GM19468 (cell line): ENCODE measurements around the gene FRMD3.

Source experiments
- ATAC-seq: cut with Tn5 transposase; IDR thresholded peaks from one replicate; pipeline ENCODE4 v1.9.1; 2021; ENCODE audit warnings: mild to moderate bottlenecking, moderate library complexity, moderate number of reproducible peaks; ENCODE audit not compliant: unreplicated experiment; ENCODE audit errors: extremely low read depth

The FRMD3 gene

DNA sequence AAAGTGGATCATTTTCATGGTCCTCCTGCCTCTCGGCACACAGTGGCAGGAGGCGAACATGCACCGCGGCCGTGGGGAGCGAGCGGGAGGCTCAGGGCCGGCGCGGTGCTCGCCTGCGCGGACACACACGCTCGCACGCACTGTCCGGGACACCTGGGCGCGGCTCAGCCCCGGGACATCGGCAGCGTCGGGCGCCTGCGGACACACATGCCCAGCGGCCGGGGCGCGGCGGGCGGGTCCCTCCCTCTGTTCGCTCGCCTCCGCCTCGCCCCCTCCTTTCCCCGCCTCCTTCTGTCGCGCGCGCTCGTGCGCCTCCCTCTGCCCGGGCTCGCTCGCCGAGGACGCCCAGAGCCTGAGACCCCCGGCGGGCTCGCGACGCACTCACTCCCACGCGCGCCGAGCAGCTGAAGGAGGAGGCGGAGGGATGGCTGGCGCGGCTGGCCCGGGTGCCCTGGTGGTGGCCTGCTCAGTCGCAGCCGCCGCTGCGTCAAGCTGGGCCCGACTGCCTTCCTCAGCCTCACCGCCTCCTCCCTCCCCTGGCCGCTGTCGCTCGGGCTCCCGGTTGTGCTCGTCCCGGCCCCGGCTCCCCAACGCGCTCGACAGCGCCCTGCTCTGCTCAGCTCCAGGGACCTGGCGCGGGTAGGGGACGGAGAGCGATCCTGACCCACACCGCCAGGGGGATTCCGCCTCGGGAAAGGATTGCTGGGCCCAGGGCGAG lies at the start of gene FRMD3:
FRMD3 (minus strand) TSS at position 230 of the 718 bp plus-strand sequence; CDS start at position 60, 170 bp downstream.
- no peak for ATAC-seq

DNA sequence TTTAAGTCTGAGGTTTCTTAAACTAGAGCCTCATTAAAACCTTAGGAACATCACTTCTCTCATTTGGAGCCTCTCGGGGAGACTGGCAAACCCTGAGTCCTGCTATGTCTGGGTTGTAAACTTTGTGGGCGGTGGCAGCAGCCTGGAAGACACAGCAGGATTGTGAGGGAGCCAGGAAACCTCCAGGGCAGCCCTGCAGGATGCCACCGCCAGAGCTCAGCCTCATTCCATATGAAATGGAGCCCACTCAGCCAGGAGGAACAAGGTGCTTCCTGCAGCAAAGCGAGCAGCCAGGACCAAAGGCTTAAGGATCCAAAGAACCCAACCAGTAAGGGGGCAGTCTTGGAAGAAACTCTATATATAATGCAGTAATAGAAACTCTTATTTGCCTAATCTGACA lies 46.8 kb upstream of the FRMD3 start:
- ATAC-seq = no peak

GRCh38 chr9:83583151-83584014 lies 45.2 kb upstream of the FRMD3 start:
- ATAC-seq = no peak

DNA sequence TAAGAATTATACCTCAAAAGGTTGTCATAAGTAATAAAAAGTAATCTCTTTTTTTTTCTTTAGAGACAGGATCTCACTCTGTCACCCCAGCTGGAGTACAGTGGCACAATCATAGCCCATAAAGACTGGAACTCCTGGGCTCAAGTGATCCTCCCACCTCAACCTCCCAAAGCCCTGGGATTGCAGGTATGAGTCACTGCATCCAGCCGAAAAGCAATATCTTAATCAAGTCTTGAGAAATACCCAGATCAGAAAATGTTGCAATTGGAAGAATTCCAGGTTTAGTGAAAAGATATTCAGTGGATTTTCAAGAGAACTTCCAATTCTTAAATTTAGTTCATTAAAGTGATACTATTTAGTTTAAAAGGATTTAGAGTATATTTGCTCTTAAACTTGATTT lies 43.8 kb upstream of the FRMD3 start:
- ATAC-seq = no peak

DNA sequence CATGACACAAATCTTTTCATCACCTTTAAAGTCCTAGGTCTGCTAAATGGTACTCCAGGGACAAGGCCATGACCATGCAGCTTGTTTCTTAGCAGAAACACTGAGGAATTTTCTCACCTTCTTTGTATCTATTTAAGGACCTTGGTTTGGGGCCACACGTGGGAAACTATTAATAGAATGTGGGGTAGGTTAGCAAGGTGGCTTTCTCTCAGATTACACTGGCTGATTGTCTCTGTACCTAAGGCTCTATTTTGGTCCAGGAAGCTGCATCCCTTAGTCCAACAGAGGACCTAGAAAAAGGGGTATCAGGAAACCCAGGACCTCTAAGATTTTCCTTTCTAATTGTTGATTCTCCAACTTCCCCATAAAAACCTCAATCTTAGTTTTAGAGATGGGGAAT lies 36.3 kb upstream of the FRMD3 start:
- ATAC-seq = no peak

- ATAC-seq = no peak
Observed at GRCh38 chr9:83572524-83572923, 34.3 kb upstream of the FRMD3 start.

- no peak for ATAC-seq
Observed at GRCh38 chr9:83570359-83570758, 32.2 kb upstream of the FRMD3 start.

DNA sequence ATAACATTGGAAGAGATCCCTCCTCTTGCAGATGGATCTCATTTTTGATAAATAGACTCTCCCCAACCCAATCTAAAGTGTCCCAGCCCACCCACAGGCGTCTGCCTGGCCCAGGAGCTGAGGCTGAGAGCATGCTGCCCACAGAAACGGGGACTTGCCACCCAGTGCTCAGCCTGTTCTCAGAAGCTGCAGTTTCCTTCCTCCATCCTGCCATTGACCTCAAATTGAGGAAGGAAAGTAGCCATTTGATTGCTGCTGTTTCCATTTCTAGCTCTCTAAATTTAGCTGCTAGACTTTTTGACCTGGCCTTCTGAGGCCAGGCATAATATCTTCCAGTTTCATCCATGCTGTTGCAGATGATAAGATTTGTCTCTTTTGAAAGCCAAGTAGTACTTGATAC lies 31.1 kb upstream of the FRMD3 start:
- no peak for ATAC-seq

- ATAC-seq = no peak
Observed at GRCh38 chr9:83563360-83563759, 25.2 kb upstream of the FRMD3 start.

GRCh38 chr9:83560169-83560826 lies 22.1 kb upstream of the FRMD3 start:
- no peak for ATAC-seq

DNA sequence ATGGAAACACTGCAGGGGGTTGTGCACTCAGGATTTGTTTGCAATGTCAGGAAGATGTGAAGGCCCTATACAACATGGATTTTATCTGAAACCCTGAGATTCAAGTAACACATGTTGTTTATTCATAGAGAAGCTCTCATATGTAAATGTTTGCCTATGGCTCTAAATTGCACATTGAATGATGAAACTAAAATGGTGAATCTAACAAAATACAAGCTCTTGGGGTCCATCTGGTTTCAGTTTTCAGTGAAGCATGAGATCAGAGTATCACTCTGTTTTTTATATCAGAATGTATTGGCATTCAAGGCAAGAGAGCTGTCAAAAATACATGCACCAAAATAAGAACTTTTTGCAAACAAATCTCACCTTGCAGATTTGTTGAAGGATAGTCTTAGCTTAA lies 19.6 kb upstream of the FRMD3 start:
- no peak for ATAC-seq

- no peak for ATAC-seq
Observed at GRCh38 chr9:83557317-83557716, 19.1 kb upstream of the FRMD3 start.

DNA sequence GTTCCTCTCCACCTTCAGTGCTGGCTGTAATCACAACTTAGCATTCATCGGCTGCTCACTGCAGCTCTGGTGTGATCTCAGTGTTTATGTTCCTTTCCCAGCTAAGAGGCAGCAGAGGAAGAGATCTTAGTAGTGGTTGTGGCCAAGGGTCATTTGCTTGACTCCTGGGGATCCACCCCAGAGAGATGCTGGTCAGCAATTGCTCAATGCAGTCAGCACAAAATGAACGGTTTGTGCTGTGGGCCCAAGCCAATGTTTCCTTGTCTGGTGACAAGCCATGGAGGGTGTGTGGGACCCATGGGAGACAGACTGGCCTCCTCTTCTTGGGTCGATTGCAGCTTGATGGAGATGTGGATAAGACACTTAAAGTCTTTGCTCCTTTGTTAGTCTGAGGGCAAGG lies 16.1 kb upstream of the FRMD3 start:
- ATAC-seq = no peak

- peak; percentile 84 for ATAC-seq
Observed at GRCh38 chr9:83544002-83544698, 5.9 kb upstream of the FRMD3 start.

GRCh38 chr9:83538890-83539238 lies 663 bp upstream of the FRMD3 start:
- no peak for ATAC-seq

DNA sequence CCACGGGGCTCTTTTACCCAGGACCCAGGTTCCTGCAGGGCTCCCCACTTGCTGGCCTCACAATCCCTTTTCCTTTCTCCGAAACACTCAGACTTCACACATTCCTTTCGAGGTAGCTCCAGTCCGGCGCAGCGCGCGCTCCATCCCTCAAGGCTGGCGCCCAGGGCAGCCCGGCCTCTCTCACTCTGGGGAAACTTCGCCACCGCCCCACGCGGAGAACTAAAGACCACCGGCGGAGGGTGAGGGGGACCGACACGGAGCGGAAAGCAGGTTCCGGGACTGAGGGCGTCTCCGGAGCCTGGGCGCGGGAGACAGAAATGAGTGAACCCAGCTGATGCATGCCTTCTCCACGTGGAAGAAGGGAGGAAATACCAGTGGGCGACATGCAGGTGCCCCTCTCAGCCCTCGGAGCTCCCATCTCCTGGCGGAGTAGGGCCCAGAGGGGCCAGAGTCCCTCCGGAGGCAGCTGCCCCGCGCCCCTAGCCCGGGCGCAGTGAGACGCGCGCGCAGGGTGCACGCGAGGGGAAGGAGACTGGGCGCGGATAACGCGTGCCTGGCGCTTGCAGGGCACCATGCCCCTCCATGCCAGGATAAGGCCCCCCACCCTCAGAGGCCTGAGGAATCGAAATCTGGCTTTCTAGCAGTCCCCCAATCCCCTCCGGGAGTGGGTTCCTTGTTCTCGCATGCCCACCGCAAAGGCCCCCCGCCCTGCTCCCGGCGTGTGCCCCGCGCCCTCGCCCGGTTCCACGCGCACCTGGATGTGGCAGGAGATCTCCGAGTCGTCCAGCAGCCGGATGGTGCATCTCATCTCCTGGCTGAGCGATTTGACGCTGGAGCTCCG lies 650 bp downstream of the FRMD3 start:
- ATAC-seq = no peak

DNA sequence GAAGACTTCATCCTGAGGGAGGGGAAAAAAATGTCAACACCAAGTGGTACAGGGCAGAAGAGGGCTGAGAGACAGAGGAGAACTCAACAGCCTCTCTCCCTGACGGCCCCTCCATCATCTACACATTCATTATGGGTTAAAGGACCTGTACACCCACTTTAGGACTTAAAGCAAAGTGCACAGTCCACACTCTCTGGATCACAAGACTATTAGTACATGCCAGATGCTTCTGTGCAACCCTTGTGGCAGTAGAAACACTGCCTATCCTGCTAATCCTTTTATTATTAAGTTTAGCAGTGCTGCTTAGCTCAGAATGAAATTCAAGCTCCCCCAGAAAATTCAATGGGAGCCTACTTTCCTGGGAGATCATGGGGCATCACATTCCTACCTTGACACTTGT lies 1.9 kb downstream of the FRMD3 start:
- no peak for ATAC-seq

- ATAC-seq = no peak
Observed at GRCh38 chr9:83535736-83536135, 2.5 kb downstream of the FRMD3 start.

- ATAC-seq = no peak
Observed at GRCh38 chr9:83533296-83533695, 4.9 kb downstream of the FRMD3 start.

GRCh38 chr9:83526901-83527300 lies 11.3 kb downstream of the FRMD3 start:
- ATAC-seq = no peak
